HG03280 (cell line): Measurements from ENCODE around the gene TDRD3.
"Not testable (repeated sequence)": the region's sequence is repeated elsewhere in the genome, so short reads cannot be mapped to it uniquely, and the experiment has no call there.

Experiments
- ATAC-seq: cut with Tn5 transposase; IDR thresholded peaks from one replicate; pipeline ENCODE4 v1.9.1; 2021; ENCODE audit warnings: mild to moderate bottlenecking, moderate library complexity; ENCODE audit not compliant: unreplicated experiment

The TDRD3 gene

GRCh38 chr13:60396783-60397703 lies at the start of gene TDRD3:
TDRD3 (plus strand) TSS chr13:60397220; CDS start chr13:60397365, 145 bp downstream.
- peak; percentile 60 for ATAC-seq

GRCh38 chr13:60347690-60348089 lies 49.3 kb upstream of the TDRD3 start:
- no peak for ATAC-seq

GRCh38 chr13:60348097-60348496 lies 48.9 kb upstream of the TDRD3 start:
- ATAC-seq: no peak

GRCh38 chr13:60351326-60351725 lies 45.7 kb upstream of the TDRD3 start:
- ATAC-seq: no peak

GRCh38 chr13:60351855-60352615 lies 45.0 kb upstream of the TDRD3 start:
- ATAC-seq: no peak

GRCh38 chr13:60352644-60353043 lies 44.4 kb upstream of the TDRD3 start:
- no peak for ATAC-seq

- no peak for ATAC-seq
Observed at GRCh38 chr13:60355056-60355455, 42.0 kb upstream of the TDRD3 start.

GRCh38 chr13:60356970-60357369 lies 40.0 kb upstream of the TDRD3 start:
- ATAC-seq: no peak

- no peak for ATAC-seq
Observed at GRCh38 chr13:60358453-60358852, 38.6 kb upstream of the TDRD3 start.

- ATAC-seq: no peak
Observed at GRCh38 chr13:60363288-60363687, 33.7 kb upstream of the TDRD3 start.

- no peak for ATAC-seq
Observed at GRCh38 chr13:60369242-60369641, 27.8 kb upstream of the TDRD3 start.

GRCh38 chr13:60370343-60370742 lies 26.7 kb upstream of the TDRD3 start:
- ATAC-seq: no peak

GRCh38 chr13:60372141-60372540 lies 24.9 kb upstream of the TDRD3 start:
- ATAC-seq: no peak

GRCh38 chr13:60379282-60379681 lies 17.7 kb upstream of the TDRD3 start:
- ATAC-seq: not testable (repeated sequence)

GRCh38 chr13:60379837-60380565 lies 17.0 kb upstream of the TDRD3 start:
- no peak for ATAC-seq

GRCh38 chr13:60384911-60385310 lies 12.1 kb upstream of the TDRD3 start:
- no peak for ATAC-seq

- ATAC-seq: no peak
Observed at GRCh38 chr13:60386250-60386649, 10.8 kb upstream of the TDRD3 start.

GRCh38 chr13:60392131-60392530 lies 4.9 kb upstream of the TDRD3 start:
- ATAC-seq: no peak

- peak; percentile 68 for ATAC-seq
Observed at GRCh38 chr13:60395971-60396782, 843 bp upstream of the TDRD3 start.

- peak; percentile 25 for ATAC-seq
Observed at GRCh38 chr13:60397704-60398378, 821 bp downstream of the TDRD3 start.
